NCI-H146 (cell line): Measurements from ENCODE around the gene ANKFY1.
A peak's percentile ranks its signal among the peaks of the same experiment; 100 is the strongest.
"Not testable (repeated sequence)": the region's sequence is repeated elsewhere in the genome, so short reads cannot be mapped to it uniquely, and the experiment has no call there.

Experiments used
- DNase-seq: peaks from one replicate; lab custom pipeline; 2025; lab: John Stamatoyannopoulos, UW

Gene ANKFY1

DNA sequence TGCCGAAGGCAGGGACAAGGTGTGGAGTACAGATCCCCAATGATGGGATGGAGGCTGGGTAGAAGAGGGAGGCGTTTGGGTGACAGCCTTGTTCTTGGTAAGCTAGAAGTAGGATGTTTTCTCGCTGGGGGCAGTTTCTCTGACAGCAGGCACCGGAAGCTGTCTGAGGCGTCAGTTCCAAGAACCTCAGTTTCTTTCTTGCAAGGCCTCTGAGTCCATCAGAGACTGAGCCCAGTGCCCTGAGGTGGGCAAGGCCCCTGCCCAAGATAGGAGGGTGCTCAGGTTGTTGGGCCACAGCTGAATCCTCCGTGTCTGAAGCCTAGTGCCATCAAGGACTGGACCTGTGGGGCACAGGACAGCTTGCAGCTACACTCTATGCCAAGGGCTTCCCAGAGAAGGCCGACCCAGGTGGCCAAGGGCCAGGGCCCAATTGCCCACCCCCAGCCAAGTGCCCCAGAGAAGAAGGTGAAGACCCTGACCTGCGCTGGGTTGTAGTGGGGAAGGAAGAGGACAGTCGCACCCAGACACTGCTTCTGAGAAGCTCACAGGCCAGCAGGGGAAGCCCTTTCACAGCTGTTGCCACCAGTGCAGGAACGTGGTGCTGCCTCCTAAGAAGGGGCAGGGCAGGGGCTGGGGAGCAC, 107.7 kb downstream of the ANKFY1 start:
- no peak for DNase-seq

DNA sequence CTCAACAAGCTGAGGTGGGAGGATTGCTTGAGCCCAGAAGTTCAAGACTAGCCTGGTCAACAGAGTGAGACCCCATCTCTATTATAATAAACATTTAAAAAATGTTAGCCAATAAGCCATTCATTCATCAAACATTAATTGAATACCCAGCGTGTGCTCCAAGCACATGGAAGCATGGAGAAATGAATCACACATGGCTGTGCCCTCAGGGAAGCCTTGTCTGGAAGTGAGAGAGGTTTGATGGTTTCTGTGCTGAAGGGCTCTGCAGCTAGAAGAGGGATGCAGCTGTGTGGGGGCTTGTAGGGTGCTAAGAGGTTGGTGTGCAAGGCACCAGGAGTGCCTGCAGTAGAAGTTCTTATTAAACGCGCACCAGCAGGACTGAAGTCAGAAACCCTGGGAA, 109.6 kb downstream of the ANKFY1 start:
- no peak for DNase-seq

DNA sequence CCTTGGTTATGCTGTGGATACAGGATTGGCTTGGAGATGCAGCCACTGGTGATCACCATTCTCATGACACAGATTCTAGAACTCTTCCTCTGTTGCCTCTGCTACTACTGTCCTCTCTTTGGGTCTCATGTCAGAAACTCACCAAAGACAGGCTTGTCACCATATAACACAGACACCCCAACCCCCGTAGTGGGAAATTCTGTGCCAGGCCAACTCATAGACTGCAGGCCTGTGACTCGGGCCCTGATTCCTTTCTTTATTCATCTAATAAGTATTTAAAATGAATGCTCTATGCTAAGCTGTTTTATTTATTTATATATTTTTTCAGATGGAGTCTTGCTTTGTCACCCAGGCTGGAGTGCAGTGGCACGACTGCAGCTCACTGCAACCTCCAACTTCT, 111.3 kb downstream of the ANKFY1 start:
- DNase-seq: no peak

DNA sequence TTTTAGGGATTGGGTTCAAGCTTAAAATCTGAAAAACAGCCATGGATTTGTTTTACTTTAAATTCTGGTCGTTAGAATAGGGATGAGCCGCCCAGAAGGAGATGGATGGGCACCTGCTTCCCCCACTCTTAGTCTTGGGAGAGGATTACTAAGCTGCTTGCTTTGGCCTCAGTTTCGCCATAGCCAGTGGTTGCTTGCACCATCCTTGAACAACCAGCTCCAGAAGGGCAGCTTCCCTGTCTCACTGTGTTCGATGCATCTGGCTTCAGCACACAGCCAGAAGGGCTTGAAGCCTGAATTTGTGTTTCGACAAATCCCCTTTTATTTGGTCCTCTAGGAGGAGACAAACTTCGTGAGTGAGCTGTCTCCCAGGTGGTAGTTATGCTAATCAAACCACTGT, 113.7 kb downstream of the ANKFY1 start:
- DNase-seq: no peak

DNA sequence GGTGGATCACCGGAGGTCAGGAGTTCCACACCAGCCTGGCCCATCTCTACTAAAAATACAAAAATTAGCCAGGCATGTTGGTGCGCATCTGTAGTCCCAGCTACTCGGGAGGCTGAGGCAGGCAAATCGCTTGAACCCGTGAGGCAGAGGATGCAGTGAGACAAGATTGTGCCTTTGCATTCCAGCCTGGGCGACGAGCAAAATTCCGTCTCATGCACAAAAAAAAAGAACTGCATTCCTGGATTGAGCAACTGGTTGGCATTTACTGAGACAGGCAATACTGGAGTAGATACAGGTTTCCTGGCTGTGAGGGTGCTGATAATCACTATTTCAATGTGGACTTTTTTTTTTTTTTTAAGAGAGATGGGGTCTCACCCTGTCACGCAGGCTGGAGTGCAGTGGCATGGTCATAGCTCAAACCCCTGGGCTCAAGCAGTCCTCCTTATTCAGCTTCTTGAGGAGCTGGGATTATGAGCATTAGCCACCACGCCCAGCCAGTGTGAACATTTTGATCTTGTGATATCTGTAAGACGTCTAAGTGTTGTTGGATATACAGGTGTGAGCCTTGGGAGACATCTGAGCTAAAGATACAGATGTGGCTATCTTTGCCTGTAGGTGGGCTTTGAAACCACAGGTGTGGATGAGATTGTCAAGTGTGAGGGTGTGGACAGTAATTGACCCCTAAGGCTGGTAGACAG, 115.0 kb downstream of the ANKFY1 start:
- no peak for DNase-seq

DNA sequence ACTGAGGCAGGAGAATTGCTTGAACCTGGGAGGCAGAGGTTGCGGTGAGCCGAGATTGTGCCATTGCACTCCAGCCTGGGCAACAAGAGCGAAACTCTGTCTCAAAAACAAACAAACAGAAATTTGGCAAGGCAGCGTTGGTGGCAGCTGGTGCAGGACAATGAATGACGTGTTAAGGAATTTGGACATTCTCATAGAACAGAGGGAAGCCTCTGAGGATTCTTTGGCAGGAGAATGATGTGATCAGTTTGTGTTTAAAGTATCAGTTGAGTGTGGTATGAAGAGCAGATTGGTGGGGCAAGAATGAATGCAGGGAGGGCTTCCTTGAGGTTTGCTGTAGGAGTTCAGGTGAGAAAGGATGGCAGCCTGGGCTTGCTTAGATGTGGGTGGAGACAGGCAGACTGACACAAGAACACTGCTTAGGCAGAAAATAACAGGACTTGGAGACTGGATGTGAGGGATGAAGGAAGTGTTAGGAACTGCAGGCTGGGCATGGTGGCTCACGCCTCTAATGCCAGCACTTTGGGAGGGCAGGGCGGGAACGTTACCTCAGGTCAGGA, 115.9 kb downstream of the ANKFY1 start:
- DNase-seq: no peak

DNA sequence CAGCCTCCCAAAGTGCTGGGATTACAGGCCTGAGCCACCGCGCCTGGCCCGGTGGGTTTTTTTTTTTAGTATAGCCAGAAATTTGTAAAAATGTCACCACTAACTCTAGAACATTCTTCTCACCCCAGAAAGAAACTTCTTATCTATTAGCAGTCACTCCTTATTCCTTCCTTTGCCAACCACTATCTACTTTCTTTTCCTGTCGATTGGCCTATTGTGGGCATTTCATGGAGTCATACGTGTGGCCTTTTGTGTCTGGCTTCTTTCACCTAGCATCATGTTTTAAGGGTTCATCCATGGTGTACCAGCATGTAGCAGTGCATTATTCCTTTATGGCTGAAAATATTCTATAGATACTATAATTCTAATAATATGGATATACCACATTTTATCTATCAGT, 117.1 kb downstream of the ANKFY1 start:
- DNase-seq: no peak

DNA sequence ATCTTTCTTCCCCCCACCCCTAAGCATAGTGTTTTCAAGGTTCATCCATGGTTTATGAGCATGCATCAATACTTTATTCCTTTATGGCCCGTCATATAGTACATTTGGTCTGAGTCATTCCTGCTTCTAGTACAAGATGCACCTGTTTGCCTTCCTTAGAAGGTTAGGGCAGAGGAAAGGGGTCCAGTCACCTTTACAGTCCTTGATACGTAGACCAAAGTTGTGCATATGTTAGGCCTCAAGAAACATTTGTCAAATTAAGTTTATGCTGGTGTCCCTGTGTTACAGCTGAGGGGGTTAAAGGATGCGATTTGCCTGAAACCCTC, 119.4 kb downstream of the ANKFY1 start:
- no peak for DNase-seq

DNA sequence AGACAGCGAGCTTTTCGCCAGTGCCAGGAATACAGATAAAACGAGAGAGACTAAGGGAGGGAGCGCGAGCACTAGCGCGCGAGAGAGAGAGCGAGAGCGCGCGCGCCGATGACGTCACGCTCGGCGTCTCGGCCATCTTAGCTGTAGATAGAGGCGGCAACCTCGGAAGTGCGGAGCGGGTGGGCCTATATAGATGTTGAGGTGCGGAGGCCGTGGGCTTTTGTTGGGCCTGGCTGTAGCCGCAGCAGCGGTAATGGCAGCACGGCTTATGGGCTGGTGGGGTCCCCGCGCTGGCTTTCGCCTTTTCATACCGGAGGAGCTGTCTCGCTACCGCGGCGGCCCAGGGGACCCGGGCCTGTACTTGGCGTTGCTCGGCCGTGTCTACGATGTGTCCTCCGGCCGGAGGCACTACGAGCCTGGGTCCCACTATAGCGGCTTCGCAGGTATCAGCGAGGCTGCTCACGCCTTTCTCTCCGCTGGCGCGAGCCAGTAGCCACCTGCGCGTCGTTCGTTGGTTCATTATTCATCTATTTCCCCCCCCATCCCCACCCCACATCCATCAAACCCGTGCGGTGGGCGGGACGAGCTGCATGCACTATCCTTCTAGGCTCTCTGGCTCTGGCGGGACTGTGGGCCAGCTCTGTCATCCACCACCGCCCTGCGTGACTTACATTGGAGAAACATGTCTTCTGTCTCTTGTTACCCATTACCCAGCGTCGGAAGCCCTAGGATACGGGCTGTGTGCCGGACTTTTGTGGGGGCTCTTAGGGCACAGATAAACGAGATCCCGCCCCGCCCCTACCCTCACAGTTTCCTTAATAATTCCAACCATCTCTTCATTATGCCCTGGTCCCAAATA, 120.0 kb downstream of the ANKFY1 start:
- DNase-seq: peak; percentile 91

DNA sequence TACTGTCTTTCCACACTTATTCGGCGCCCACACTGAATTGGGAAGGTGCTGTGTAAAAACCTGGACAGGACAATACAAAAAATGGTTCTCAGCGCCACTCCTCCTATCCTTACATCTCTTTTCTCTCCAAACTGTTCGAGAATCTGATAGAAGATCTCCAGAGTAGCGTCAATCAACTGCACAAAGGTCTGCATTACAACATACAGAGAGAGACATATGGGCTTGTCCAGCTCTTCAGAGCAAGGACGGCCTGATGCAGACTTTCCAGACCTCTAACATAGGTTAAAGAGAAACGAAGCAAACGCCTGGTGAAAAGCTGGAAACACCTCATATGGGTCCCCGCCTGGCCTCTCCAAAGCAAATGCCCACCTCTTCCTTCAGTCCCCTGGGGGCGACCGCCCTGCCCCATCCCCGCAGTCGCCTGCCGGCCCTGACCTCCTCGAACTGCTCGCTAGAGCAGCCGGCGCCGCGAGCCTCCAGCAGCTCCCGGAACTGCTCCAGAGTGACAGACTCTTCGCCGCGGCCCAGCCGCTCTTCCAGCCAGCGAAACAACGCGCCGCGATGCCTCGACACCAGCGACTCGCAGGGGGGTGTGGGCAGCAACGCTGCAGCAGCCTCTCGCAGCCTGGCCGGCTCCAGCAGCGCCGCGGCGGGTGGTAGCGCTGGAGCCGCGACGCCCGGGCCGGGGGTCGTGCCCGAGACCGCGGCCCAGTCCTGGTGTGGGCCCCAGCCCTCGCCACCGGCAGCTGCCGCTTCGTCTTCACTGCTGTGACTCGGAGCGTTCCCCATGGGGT, 121.5 kb downstream of the ANKFY1 start:
- peak; percentile 64 for DNase-seq

DNA sequence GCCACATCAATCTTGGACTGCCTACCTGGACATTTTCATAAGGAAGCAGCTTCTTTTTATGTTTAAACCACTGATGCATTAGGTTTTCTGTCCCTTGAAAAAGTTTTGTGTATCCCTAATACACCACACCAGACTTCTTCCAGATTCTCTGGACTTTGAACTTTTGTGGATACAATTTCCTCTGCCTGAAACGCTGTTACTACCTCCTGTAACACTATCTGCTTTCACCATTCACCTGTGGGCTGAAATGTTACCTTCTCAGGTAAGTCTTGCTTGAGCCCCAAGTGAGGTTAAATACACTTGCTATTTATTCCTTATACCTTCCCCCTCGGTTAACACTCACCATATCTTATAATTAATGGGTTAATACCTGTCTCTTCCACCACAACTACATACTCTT, 123.7 kb downstream of the ANKFY1 start:
- no peak for DNase-seq

DNA sequence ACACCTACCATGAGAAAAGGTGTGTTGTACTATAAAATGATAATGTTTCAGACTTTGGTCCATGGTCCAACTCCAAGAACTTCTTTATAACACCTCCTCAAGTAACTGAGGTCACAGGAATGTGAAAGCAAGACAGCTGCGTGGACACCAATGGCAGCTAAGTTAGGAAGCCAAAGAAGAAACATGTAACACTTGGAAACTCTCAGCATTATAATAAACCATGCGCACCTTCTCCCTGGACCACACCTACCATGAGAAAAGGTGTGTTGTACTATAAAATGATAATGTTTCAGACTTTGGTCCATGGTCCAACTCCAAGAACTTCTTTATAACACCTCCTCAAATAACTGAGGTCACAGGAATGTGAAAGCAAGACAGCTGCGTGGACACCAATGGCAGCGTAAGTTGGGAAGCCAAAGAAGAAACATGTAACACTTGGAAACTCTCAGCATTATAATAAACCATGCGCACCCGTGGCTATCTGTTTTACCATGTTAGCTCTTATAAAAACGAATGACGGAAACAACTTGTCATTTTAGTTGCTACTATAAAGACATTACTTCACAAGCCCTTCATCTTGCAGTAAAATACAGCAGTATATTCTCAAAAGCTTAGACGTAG, 124.8 kb downstream of the ANKFY1 start:
- DNase-seq: not testable (repeated sequence)

DNA sequence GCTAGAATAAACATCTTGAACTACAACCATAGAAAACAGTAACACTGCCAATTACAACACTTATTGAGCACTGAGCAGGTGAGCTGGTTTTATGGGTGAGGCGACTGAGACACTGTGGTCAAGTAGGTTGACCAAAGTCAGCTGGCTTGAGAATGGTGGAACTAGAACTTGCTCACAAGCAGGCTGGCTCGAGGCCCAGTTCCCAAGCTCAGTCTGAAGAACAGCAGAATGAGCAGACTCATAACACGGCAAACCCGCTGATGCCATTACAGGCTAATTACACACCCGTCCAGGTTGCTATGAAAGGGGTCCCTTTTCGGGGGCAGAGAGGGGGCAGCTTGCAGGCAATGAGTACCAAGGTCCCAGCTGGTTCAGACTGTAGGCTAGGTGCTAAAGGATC, 127.4 kb downstream of the ANKFY1 start:
- no peak for DNase-seq

DNA sequence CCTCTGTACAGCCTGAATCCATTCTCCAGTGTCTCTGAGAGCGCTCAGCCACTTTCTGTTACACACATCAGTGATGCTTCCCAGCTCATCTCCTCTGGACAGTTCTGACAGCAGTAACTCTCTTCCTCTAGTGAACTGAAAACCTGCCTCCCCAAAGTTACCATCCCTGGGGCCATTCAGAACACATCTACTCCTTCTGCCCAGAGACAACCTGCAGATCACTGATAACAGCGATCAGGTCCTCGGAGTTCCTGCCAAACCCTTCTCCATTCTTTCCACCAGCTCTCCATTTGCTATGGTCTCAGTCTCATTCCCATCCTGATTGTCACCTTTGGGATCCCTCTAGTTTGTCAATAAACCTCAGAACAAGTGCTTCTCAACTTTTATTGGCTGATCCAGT, 128.3 kb downstream of the ANKFY1 start:
- no peak for DNase-seq

DNA sequence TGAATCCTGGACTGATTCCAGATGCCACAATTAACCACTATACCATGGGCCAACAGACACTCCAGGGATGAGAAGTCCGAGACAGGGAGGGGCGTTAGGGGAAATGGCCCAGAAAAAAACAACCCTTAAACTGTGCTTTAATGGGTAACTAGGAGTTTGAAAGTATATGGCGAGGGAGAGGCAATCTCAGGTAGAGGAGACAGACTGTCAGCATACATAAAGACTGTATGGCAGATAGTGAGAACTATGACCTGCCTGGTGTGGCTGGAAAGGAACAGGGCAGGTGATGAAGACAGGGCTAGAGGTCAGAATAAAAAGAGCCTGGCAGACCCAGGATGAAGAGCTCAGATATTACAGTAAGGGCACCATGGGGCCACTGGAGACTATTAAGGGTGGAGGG, 129.1 kb downstream of the ANKFY1 start:
- DNase-seq: no peak

DNA sequence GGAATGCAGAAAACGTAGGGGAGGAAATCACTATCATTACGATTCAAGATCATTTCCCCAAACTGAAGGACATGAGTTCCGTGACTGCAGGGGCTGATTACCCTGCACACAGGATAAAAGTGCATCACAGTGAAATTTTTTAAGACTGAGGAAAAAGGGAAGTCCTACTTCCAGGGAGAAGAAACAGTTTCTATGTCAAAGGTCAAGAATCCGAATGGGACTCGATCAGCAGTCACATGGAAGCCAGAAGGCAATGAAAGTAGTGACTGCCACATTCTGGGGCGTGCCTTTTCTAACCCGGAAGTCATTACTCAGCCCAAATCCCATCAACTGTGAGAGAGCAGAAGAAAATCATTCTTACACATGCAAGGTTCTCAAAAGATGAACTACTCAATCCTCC, 133.1 kb downstream of the ANKFY1 start:
- no peak for DNase-seq

DNA sequence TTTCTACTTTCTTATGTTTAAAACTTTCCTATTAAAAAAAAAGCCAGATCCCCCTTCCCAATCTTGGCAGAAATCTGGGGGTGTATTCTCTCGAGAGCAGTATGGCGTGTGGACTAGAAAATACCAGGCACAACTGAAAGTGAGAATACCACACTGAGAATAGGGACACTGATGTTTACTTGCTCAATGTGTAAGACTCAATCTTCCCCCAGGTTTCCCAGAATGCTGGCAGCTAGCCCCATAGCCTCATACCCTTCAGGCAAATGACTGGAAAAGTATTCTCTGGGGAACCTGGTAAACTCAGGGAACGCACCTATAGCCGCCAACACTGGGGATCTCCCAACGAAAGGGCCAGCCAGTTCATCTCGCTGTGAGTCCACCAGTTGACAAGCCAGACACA, 136.2 kb downstream of the ANKFY1 start:
- no peak for DNase-seq

DNA sequence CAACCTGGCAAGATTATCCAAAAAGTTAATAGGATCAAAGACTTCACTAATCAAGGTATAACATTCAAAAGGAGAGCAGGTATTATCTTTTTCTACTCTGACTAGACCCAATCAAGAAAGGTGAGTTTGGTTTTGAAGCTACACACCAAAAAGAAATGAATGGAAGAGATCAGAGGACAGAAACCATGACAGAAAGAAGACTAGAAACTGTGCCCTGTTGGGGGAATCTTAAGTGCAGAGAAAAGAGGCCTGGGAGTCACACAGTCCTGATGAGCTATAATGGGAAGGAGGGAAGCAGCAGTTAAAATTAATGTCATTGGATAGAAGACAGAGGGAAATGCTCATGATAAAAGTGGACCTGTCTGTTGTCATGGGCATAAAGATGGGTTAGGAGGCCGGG, 138.2 kb downstream of the ANKFY1 start:
- DNase-seq: no peak

DNA sequence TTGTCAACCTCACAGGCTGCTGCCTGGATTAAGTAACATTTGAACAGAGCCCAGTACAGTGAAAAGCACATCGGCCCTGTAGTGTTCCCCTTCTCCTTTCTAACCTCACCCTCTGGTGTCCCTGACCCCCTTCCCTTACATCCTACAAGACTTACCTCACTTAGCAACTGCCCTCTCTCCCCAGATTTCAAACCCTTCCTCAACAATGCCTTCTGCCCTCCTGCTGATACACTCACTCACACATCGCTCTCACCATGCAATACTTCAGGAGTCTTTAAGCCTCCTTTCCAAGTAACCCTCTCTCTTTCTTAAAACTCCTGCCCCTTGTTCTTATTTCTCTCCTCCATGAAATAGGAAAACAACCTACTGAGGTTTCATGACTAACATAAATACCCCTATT, 138.8 kb downstream of the ANKFY1 start:
- DNase-seq: no peak

DNA sequence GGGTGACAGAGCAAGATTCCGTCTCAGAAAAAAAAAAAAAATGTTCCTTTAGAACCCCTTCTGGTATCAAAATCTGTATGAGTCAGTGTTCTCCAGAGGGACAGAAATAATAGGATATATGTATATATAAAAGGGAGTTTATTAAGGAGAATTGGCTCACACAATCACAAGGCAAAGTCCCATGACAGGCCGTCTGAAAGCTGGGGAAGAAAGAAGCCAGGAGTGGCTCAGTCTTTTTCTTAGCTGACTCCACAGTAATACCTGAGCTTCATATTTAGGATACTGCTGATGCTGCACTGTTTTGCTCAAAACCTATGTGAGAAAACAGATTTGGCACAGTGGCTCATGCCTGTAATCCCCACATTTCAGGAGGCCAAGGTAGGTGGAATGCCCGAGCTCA, 143.4 kb downstream of the ANKFY1 start:
- DNase-seq: no peak

DNA sequence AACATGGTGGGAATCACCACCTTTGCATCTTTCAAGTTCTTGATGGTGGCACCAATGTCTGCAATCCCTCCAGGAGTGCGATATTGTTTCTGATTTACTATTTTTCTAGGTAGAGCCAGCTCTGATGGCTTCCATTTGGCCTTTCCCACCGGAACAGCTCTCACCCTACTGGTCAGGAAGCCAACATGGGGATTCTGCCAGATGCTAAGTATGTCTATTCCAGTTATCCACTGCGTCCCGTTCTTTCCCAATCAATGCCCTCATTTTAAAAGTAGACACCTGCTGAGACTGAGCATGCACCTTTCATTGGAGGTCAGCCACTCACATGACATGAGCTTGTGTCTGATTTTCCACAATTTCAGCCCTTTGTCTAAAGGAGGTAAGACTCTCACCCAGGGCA, 144.5 kb downstream of the ANKFY1 start:
- DNase-seq: no peak
